H9 (cell line): ENCODE results near the gene OGA. TPM values are rescaled to one million over a fixed set of nuclear protein-coding genes. Genes with fewer than 3 reads are reported as not detected.

ENCODE experiments used
- DNase-seq: peaks from one replicate; pipeline ENCODE4 v3.0.0-alpha.2; 2017
- H2AFZ ChIP-seq: one replicate; pipeline ENCODE4 v1.6.1; 2013; ENCODE audit warnings: mild to moderate bottlenecking, low read length, control low read depth, moderate library complexity
- H2AK5ac ChIP-seq: 2 replicates; pipeline ENCODE4 v1.6.1; 2013; ENCODE audit warnings: low read length, control low read depth, mixed read lengths; ENCODE audit not compliant: insufficient read length
- H2BK120ac ChIP-seq: one replicate; pipeline ENCODE4 v1.6.1; 2013; ENCODE audit warnings: low read depth, mild to moderate bottlenecking, low read length, control low read depth, inconsistent platforms; ENCODE audit not compliant: poor library complexity, severe bottlenecking
- H2BK12ac ChIP-seq: 2 replicates; pipeline ENCODE4 v1.6.1; 2013; ENCODE audit warnings: low read length, control low read depth, mixed read lengths, low read depth; ENCODE audit not compliant: insufficient read length
- H2BK15ac ChIP-seq: 2 replicates; pipeline ENCODE4 v1.6.1; 2013; ENCODE audit warnings: low read depth, low read length, control low read depth
- H2BK20ac ChIP-seq: one replicate; pipeline ENCODE4 v1.6.1; 2013; ENCODE audit warnings: low read depth, mild to moderate bottlenecking, low read length, control low read depth, inconsistent platforms; ENCODE audit not compliant: poor library complexity, severe bottlenecking
- H2BK5ac ChIP-seq: 2 replicates; pipeline ENCODE4 v1.6.1; 2013; ENCODE audit warnings: low read length, control low read depth, mixed read lengths; ENCODE audit not compliant: insufficient read length
- H3K14ac ChIP-seq: 2 replicates; pipeline ENCODE4 v1.6.1; 2013; ENCODE audit warnings: low read length, control low read depth; ENCODE audit not compliant: insufficient read depth
- H3K18ac ChIP-seq: 2 replicates; pipeline ENCODE4 v1.6.1; 2013; ENCODE audit warnings: low read depth, mild to moderate bottlenecking, mixed read lengths, low read length, control low read depth; ENCODE audit not compliant: insufficient read length
- H3K23ac ChIP-seq: 2 replicates; pipeline ENCODE4 v1.6.1; 2013; ENCODE audit warnings: low read length, control low read depth, mixed read lengths, low read depth; ENCODE audit not compliant: insufficient read length
- H3K23me2 ChIP-seq: 2 replicates; pipeline ENCODE4 v1.6.1; 2013; ENCODE audit warnings: low read depth, mild to moderate bottlenecking, mixed read lengths, low read length, control low read depth; ENCODE audit not compliant: insufficient read length, poor library complexity, severe bottlenecking
- H3K27ac ChIP-seq: 2 replicates; pipeline ENCODE4 v1.5.1; 2013; ENCODE audit warnings: low read length, control low read depth, mixed read lengths, low read depth; ENCODE audit not compliant: insufficient read length
- H3K27me3 ChIP-seq: 2 replicates; pipeline ENCODE4 v1.6.1; 2013; ENCODE audit warnings: low read length, control low read depth, inconsistent platforms; ENCODE audit not compliant: insufficient read depth
- H3K4ac ChIP-seq: 2 replicates; pipeline ENCODE4 v1.6.1; 2013; ENCODE audit warnings: low read depth, mild to moderate bottlenecking, control low read depth, inconsistent platforms, low read length, moderate library complexity
- H3K4me1 ChIP-seq: 2 replicates; pipeline ENCODE4 v1.6.1; 2013; ENCODE audit warnings: low read length, control low read depth, inconsistent platforms; ENCODE audit not compliant: insufficient read depth
- H3K4me2 ChIP-seq: 2 replicates; pipeline ENCODE4 v1.6.1; 2013; ENCODE audit warnings: low read length, control low read depth, mixed read lengths; ENCODE audit not compliant: insufficient read length, insufficient read depth
- H3K56ac ChIP-seq: 2 replicates; pipeline ENCODE4 v1.6.1; 2013; ENCODE audit warnings: low read depth, mild to moderate bottlenecking, mixed read lengths, low read length, control low read depth; ENCODE audit not compliant: insufficient read length
- H3K79me1 ChIP-seq: 2 replicates; pipeline ENCODE4 v1.6.1; 2013; ENCODE audit warnings: low read depth, mild to moderate bottlenecking, moderate library complexity, low read length, control low read depth, inconsistent platforms; ENCODE audit not compliant: insufficient read depth, poor library complexity, severe bottlenecking
- H3K79me2 ChIP-seq: 2 replicates; pipeline ENCODE4 v1.6.1; 2013; ENCODE audit warnings: low read length, control low read depth, inconsistent platforms; ENCODE audit not compliant: insufficient read depth
- H3K9ac ChIP-seq: 2 replicates; pipeline ENCODE4 v1.6.1; 2013; ENCODE audit warnings: low read length, control low read depth, mixed read lengths; ENCODE audit not compliant: insufficient read length; ENCODE audit errors: extremely low read depth
- H3K9me3 ChIP-seq: one replicate; pipeline ENCODE4 v1.6.1; 2013; ENCODE audit warnings: low read depth, low read length, inconsistent platforms; ENCODE audit not compliant: control insufficient read depth
- H3T11ph ChIP-seq: one replicate; pipeline ENCODE4 v1.6.1; 2013; ENCODE audit warnings: mild to moderate bottlenecking, low read length, control low read depth, inconsistent platforms
- H4K20me1 ChIP-seq: one replicate; pipeline ENCODE4 v1.6.1; 2013; ENCODE audit not compliant: control insufficient read depth, insufficient read length, insufficient read depth
- H4K5ac ChIP-seq: 2 replicates; pipeline ENCODE4 v1.6.1; 2013; ENCODE audit warnings: low read depth, mild to moderate bottlenecking, mixed read lengths, low read length, control low read depth; ENCODE audit not compliant: insufficient read length
- H4K8ac ChIP-seq: replicated peaks from 2 replicates; pipeline ENCODE4 v1.6.1; 2013; ENCODE audit warnings: low read length, control low read depth, mixed read lengths, low read depth; ENCODE audit not compliant: insufficient read length
- H4K91ac ChIP-seq: 2 replicates; pipeline ENCODE4 v1.6.1; 2013; ENCODE audit warnings: low read depth, mild to moderate bottlenecking, moderate library complexity, mixed read lengths, low read length, control low read depth; ENCODE audit not compliant: insufficient read length
- H3K27ac Mint-ChIP-seq, 3 experiments: 2 replicates in 2 of 3; 3 replicates in 1 of 3; pipeline ENCODE4 v1.8.0; 2020 to 2021; ENCODE audit warnings: mixed read lengths in 3 of 3, mild to moderate bottlenecking in 1 of 3, moderate library complexity in 1 of 3
- H3K27me3 Mint-ChIP-seq: 2 replicates; pipeline ENCODE4 v1.8.0; 2021; ENCODE audit warnings: low read depth, mild to moderate bottlenecking, moderate library complexity, mixed read lengths
- H3K36me3 Mint-ChIP-seq, 3 experiments: 2 replicates in 2 of 3; 3 replicates in 1 of 3; pipeline ENCODE4 v1.8.0; 2020 to 2021; ENCODE audit warnings: low read depth in 3 of 3, mixed read lengths in 3 of 3; ENCODE audit not compliant: insufficient read depth in 1 of 3
- H3K4me1 Mint-ChIP-seq, 2 experiments: 2 replicates each; pipeline ENCODE4 v1.8.0; 2020; ENCODE audit warnings: mixed read lengths in 2 of 2
- H3K4me3 Mint-ChIP-seq, 2 experiments: 2 replicates in 1 of 2; 3 replicates in 1 of 2; pipeline ENCODE4 v1.8.0; 2020 to 2021; ENCODE audit warnings: mild to moderate bottlenecking in 2 of 2, mixed read lengths in 2 of 2, moderate library complexity in 1 of 2
- H3K9me3 Mint-ChIP-seq, 2 experiments: 2 replicates in 1 of 2; 3 replicates in 1 of 2; pipeline ENCODE4 v1.8.0; 2020; ENCODE audit warnings: mild to moderate bottlenecking in 2 of 2, mixed read lengths in 2 of 2, moderate library complexity in 1 of 2
- WGBS: extraction: QIAGEN DNeasy Blood & Tissue Kit; methylation state at CpG from one replicate; pipeline ENCODE4 v1.1.7; 2013; ENCODE audit warnings: missing lambda C conversion rate, low lambda C conversion rate, mixed read lengths; ENCODE audit not compliant: insufficient read length; ENCODE audit errors: extremely low coverage; 5-methylcytosine and 5-hydroxymethylcytosine counted together
- total RNA-seq: library from RNA; stranded (reverse); gene quantifications from 2 replicates; pipeline ENCODE4 v1.2.1, GENCODE V29; 2021
- TF ChIP-seq, protein P1 (sequence below): fragments of 200-600 bp; sonication (generic); conservative IDR thresholded peaks from 3 replicates; pipeline ENCODE4 v1.8.0; 2021; ENCODE audit warnings: antibody characterized with exemption, mild to moderate bottlenecking

The OGA gene
- total RNA-seq, 1 experiment from 2014 or later: 125 TPM

DNA sequence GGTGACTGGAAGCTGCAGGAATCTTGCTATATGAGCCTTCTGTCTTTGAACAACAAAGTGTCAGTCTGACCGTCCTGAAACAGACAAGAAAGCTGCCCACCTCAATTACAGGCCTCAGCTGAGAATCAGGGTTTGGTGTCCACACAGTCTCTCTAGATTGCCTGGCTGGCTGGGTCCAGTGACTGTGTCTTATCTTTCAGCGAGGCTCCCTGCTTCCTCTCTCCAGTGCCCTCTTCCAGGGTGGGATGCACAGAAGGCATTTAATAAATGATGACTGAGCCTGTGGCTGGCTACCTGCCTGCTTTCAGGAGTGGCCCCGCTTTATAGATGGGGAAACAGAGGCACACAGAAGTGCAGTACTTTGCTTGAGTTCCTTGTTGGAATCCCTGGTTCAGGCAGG is 69.7 kb downstream of the OGA start:
- no peak overlapping the region for H3K56ac ChIP-seq
- WGBS: no CpG with 5 or more reads among the region's 3 CpGs
- H2BK12ac ChIP-seq: no peak overlapping the region
- no peak overlapping the region; a peak in 1 of 7 replicates for H3K27ac Mint-ChIP-seq
- H4K5ac ChIP-seq: no peak overlapping the region
- no peak overlapping the region for H3K27ac ChIP-seq
- no peak overlapping the region for H2AFZ ChIP-seq
- H3K79me2 ChIP-seq: no peaks in the 10 kb centered on the region
- H3K4me1 ChIP-seq: no peaks in the 10 kb centered on the region
- peaks cover 9% of the 10 kb centered on the region in 2 experiments for H3K4me1 Mint-ChIP-seq
- no peak overlapping the region for H2BK5ac ChIP-seq
- no peak overlapping the region for H2BK20ac ChIP-seq
- H3K4me3 Mint-ChIP-seq: no peak overlapping the region
- no peaks in the 10 kb centered on the region for H3K23me2 ChIP-seq
- no peaks in the 10 kb centered on the region for H3K9me3 ChIP-seq
- no peaks in the 10 kb centered on the region for H3K79me1 ChIP-seq
- DNase-seq: no peak
- H4K91ac ChIP-seq: no peak overlapping the region
- no peak overlapping the region for H2BK15ac ChIP-seq
- no peaks in the 10 kb centered on the region for H4K20me1 ChIP-seq
- H3K14ac ChIP-seq: no peak overlapping the region
- no peak overlapping the region for H3K4ac ChIP-seq
- H3K4me2 ChIP-seq: no peak overlapping the region
- H4K8ac ChIP-seq: no peak overlapping the region
- no peak overlapping the region for H3K23ac ChIP-seq
- H3K27me3 Mint-ChIP-seq: peaks cover 6% of the 10 kb centered on the region; the same call in 1 of the 2 replicates
- H3T11ph ChIP-seq: no peak overlapping the region
- H3K18ac ChIP-seq: no peak overlapping the region
- no peaks in the 10 kb centered on the region; a peak in 1 of 5 replicates for H3K9me3 Mint-ChIP-seq
- H3K27me3 ChIP-seq: no peaks in the 10 kb centered on the region
- H3K9ac ChIP-seq: no peak overlapping the region
- TF ChIP-seq, protein P1, sequence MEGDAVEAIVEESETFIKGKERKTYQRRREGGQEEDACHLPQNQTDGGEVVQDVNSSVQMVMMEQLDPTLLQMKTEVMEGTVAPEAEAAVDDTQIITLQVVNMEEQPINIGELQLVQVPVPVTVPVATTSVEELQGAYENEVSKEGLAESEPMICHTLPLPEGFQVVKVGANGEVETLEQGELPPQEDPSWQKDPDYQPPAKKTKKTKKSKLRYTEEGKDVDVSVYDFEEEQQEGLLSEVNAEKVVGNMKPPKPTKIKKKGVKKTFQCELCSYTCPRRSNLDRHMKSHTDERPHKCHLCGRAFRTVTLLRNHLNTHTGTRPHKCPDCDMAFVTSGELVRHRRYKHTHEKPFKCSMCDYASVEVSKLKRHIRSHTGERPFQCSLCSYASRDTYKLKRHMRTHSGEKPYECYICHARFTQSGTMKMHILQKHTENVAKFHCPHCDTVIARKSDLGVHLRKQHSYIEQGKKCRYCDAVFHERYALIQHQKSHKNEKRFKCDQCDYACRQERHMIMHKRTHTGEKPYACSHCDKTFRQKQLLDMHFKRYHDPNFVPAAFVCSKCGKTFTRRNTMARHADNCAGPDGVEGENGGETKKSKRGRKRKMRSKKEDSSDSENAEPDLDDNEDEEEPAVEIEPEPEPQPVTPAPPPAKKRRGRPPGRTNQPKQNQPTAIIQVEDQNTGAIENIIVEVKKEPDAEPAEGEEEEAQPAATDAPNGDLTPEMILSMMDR: no peak
- H3K36me3 Mint-ChIP-seq: no peaks in the 10 kb centered on the region
- no peak overlapping the region for H2BK120ac ChIP-seq
- H2AK5ac ChIP-seq: no peak overlapping the region
